ELR (cell line): ENCODE results near the gene C3orf20.
"Not testable (repeated sequence)": the region's sequence is repeated elsewhere in the genome, so short reads cannot be mapped to it uniquely, and the experiment has no call there.

Experiments used
- DNase-seq: peaks from one replicate; pipeline ENCODE4 v3.0.0-alpha.2; 2015; ENCODE audit warnings: low read depth

The C3orf20 gene

GRCh38 chr3:14798231-14798630, 123.3 kb downstream of the C3orf20 start:
- DNase-seq, result no peak

DNA sequence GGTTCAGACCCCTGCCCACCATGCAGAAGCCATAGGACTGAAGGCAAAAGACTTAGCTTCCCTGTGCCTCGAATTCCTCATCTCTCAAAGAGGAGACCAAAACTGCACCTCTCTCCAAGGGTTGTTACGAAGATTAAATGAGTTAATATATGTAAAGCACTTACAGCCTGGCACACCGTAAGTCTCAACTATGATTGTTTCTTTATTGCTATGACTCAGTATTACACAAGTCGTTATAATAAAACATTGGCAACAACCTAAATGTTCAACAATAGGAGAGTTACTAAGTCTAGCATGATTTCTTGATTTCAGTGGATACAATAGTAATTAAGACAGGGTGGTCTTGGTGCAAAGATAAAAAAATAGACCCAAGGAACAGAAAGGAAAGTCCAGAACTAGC, 124.2 kb downstream of the C3orf20 start:
- DNase-seq, result no peak

GRCh38 chr3:14801031-14801430, 126.1 kb downstream of the C3orf20 start:
- DNase-seq, result no peak

GRCh38 chr3:14801668-14802380, 126.9 kb downstream of the C3orf20 start:
- DNase-seq, result no peak

DNA sequence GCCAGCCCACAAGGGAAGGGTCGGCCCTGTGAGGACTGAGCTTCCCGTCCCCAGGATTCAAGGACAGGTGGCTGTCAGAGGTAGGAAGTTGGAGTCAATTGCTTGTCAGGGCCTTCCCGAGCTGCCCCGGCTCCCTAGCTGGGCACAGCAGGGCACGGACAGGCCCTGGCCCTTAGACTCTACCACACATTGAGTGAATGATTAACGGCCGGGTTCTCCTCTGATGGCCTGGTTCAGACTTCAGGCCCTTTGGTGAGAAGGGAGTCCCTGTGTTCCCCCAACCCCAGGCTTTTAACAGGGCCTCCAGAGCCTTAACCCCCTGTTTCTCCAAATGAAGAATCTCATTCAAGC, 127.4 kb downstream of the C3orf20 start:
- DNase-seq, result no peak

- peak; percentile 31 for DNase-seq
These were observed 128.4 kb downstream of the C3orf20 start for GRCh38 chr3:14803101-14803980.

DNA sequence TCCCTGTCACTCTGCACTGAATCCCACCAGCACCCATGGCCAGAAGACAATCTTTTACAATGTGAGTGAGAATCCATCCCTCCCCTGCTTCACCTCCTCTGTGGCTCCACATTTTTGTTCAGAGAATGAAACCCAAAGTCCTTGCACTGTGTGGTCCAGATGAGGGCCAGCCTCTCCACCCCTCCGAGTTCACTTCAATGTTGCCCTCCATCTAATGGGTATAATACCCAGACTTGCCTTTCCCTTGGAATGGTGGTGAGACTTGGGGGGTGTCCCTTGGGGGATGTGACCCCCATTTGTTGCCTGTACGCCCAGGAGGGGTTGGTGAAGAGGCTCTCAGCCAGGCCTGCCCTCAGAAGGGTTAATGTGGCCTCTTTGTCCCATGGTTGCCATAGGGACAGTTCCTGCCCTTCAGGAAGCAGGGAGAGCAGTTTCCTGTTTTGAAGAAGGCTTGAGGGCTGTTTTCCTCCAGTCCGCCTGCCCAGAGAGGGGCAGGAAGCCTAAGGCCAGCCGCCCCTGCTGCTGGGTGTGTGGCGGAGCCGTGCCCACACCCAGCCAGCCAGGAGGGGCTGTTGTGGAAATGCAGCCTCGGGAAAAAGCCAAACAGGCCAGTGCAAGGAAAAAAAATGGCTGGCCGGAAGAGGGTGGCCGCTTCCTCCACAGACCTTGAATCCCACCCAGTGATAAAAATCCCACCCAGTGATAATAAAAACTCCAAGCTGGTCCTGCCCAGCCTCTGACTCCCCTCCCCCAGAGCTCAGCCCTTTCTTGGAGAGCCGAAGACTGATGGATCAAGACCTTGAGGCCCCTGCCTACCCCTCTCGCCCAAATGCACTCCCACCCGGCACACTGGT, 129.3 kb downstream of the C3orf20 start:
- DNase-seq, result no peak

GRCh38 chr3:14804835-14805780, 130.2 kb downstream of the C3orf20 start:
- DNase-seq, result peak; percentile 14

- no peak for DNase-seq
These were observed 131.1 kb downstream of the C3orf20 start for GRCh38 chr3:14805961-14806537.

- DNase-seq, result peak; percentile 59
These were observed 131.8 kb downstream of the C3orf20 start for GRCh38 chr3:14806641-14807263.

GRCh38 chr3:14808025-14808424, 133.1 kb downstream of the C3orf20 start:
- no peak for DNase-seq

- no peak for DNase-seq
These were observed 133.7 kb downstream of the C3orf20 start for GRCh38 chr3:14808502-14809266.

DNA sequence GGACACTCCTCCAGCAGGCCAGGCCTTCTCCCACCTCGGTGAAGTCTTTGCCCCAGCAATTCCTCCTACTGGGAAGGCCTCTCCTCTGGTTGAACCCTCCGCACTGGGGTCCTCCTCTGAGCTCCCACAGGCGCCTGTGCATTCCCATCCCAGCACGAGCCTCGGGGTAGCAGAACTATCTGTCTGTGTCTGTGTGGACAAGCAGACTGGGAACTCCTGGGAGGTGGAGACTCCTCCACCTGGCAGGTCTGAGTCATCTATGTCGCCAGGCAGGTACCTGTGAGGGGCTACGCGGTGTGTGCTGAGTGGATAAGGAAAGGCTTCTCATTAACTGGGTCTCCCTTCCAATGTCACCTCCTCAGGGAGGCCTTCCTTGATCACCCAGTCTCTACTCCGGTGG, 134.7 kb downstream of the C3orf20 start:
- not testable (repeated sequence) for DNase-seq

DNA sequence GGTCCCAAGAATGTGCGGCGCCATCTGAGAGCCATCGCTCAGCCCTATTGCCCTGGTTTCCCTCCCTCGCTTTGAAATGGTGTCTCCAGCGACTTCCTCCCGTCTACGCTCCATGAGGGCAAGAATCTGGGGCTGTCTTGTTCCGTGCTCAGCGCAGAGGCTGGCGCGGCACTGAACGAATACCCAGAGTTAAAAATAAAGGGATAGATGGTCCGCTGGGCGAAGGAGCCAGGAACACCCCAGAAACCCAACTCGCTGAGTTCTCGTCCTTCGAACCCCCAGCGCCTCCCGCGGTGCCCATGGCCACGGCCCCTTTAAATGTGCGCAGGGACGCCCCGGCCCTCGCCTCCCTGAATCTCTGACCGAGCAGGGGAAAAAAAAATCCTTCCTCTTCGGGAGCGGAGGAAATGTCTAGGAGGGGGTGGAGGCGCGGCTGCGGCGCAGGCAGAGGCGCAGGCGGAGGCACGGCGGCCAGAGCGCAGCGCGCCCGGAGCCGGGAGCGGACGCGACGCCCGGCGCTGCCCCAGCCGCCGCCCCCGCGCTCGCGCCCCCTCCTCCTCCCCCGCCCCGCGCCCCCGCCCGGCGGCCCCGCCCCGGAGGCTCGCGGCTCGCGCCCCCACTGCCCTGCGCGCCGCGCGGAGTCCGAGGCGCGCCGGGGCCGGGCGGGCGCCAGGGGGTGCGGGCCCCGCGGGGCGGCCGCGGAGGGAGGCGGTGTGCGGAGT, 135.3 kb downstream of the C3orf20 start:
- DNase-seq, result no peak

DNA sequence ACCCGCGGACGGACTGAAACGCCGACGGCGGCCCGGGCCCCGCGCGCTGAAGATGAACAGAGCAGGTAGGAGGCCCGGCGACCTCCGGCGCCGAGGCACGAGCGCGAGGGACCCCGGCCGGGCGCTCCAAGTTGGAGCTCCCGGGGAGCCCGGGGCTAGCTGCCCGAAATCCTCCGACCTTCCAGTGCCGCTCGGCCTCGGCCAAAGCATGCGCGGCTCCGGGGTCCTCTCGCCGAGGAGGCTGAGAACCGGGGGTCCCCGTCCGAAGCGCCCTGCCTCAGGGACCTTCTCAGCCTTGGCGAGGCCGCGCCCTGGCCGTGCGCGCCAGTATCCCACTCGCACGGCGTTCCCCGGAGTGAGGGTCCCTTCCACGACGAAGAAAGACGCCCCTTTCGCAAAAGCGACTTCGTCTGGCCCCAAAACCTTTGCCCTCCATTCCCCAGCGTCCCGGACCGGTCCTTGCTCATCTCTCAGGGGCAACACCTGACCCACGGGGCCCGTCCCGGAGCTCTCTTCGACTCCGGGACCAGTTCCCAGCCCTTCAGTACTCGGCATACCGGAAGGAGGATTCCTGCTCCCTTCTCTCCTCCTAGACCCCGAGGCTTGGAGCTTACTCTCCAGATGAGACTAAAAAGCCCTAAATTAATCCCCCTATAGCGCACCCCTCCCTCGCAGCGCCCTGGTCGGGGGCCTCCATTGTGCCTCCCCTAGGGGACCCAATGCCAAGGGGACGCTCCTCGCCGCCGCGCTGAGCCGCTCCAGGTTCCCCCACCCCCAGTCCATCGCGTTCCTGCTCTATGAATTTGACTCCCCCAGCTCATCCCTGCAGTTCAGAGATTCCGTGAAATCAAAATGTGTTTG, 136.1 kb downstream of the C3orf20 start:
- no peak for DNase-seq

DNA sequence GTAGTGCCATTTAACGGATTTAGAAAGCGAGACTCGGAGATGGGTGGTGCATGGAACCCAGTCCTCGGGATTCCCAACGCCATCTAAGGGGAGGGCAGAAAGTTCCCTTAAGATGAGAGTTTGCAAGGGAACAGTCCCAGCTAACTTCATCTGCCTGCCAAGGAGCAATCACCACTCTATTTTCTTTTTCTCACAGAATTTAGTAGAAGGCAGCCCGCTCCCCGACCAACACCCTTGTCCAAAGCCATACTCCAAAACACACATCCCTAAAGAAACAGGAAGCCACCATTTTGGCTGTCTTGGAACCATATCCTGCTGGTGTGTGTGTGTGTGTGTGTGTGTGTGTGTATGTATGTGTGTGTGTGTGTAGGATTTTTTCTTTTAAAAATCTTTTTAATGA, 136.7 kb downstream of the C3orf20 start:
- DNase-seq, result no peak

DNA sequence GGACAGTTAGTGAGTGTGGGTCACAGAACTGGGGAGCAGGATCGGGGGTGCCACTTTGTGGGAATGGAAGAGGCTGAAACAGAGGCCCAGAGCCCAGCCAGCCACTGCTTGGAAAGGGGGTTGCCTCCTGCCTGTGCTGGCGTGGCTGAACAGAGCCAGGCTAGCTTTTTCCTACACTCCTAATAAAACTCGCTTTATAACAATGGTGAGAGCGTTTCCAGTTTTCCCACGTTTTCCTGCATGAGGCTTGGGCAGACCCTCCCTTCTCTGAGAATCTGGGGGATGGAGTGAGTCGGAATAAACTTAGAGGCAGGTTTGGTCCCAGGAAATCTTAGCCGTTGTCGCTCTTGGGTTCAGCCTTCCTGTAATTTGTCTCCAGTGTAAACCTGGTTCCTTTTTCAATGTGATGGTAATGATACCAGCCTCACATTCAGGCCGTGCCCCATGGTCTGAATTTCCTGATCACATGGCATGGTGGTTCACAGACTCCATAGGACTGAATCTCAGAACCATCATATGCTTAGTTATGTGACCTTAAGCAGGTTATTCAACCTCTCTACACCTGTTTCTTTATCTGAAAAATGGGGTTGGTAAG, 137.4 kb downstream of the C3orf20 start:
- no peak for DNase-seq

- DNase-seq, result no peak
These were observed 139.5 kb downstream of the C3orf20 start for GRCh38 chr3:14814411-14814871.
